IPS-NIHi11 (cell line): ENCODE measurements around the gene KIF4A.

Experiments
- DNase-seq: peaks from one replicate; pipeline ENCODE4 v3.0.0; 2012; ENCODE audit warnings: mixed read lengths, low spot score

KIF4A gene

GRCh38 chrX:70437921-70438665 lies 148.2 kb downstream of the KIF4A start:
- DNase-seq: no peak

- DNase-seq: no peak
Measured at GRCh38 chrX:70439016-70439415, 149.1 kb downstream of the KIF4A start.

GRCh38 chrX:70442224-70442623 lies 152.3 kb downstream of the KIF4A start:
- DNase-seq: no peak

GRCh38 chrX:70444326-70444945 lies 154.5 kb downstream of the KIF4A start, which contains the start of gene DLG3:
DLG3 (plus strand) TSS chrX:70444835; CDS start chrX:70445202, 367 bp downstream.
- DNase-seq: peak; percentile 73

- no peak for DNase-seq
Measured at GRCh38 chrX:70444946-70445656, 155.2 kb downstream of the KIF4A start.

GRCh38 chrX:70445951-70446350 lies 156.0 kb downstream of the KIF4A start:
- DNase-seq: no peak

- no peak for DNase-seq
Measured at GRCh38 chrX:70446380-70447350, 156.8 kb downstream of the KIF4A start.

- DNase-seq: no peak
Measured at GRCh38 chrX:70449457-70449966, 159.6 kb downstream of the KIF4A start.

GRCh38 chrX:70452143-70452733 lies 162.3 kb downstream of the KIF4A start:
- peak; percentile 47 for DNase-seq

GRCh38 chrX:70453024-70453618 lies 163.2 kb downstream of the KIF4A start:
- DNase-seq: no peak

GRCh38 chrX:70454441-70455365 lies 164.8 kb downstream of the KIF4A start:
- DNase-seq: peak; percentile 94

- no peak for DNase-seq
Measured at GRCh38 chrX:70455366-70456202, 165.7 kb downstream of the KIF4A start.

- no peak for DNase-seq
Measured at GRCh38 chrX:70456256-70456655, 166.4 kb downstream of the KIF4A start.

GRCh38 chrX:70461026-70461425 lies 171.1 kb downstream of the KIF4A start:
- no peak for DNase-seq

- DNase-seq: no peak
Measured at GRCh38 chrX:70464051-70464450, 174.1 kb downstream of the KIF4A start.

- DNase-seq: no peak
Measured at GRCh38 chrX:70466968-70467367, 177.1 kb downstream of the KIF4A start.

GRCh38 chrX:70468709-70469108 lies 178.8 kb downstream of the KIF4A start:
- DNase-seq: no peak
